GM23338 (cell line): Measurements from ENCODE around the gene SEMA4A. TPM values are rescaled to one million over a fixed set of nuclear protein-coding genes. Genes with fewer than 3 reads are reported as not detected.

Experiments
- ATAC-seq: fragments of 200-7000 bp; cut with Tn5 transposase; 3 replicates; pipeline ENCODE4 v1.9.1; 2020
- DNase-seq: peaks from one replicate; pipeline ENCODE4 v3.0.0-alpha.2; 2015; ENCODE audit warnings: low spot score
- H2AFZ ChIP-seq: fragments of 200-600 bp; sonication (generic); 2 replicates; pipeline ENCODE4 v1.8.0; 2016; ENCODE audit warnings: antibody characterized with exemption, mild to moderate bottlenecking, moderate library complexity
- H3F3A ChIP-seq: fragments of 200-600 bp; sonication (generic); replicated peaks from 2 replicates; pipeline ENCODE4 v1.8.0; 2017; ENCODE audit warnings: antibody characterized with exemption, mixed run types, low read depth
- H3K27ac ChIP-seq: fragments of 200-600 bp; sonication (generic); 2 replicates; pipeline ENCODE4 v1.6.1; 2016; ENCODE audit warnings: low read depth
- H3K27me3 ChIP-seq: fragments of 200-600 bp; sonication (generic); 2 replicates; pipeline ENCODE4 v1.8.0; 2016; ENCODE audit warnings: mild to moderate bottlenecking, mixed run types, moderate library complexity; ENCODE audit not compliant: insufficient read depth
- H3K36me3 ChIP-seq: fragments of 200-600 bp; sonication (generic); 2 replicates; pipeline ENCODE4 v1.8.0; 2016; ENCODE audit warnings: mild to moderate bottlenecking; ENCODE audit not compliant: insufficient read depth
- H3K4me1 ChIP-seq: fragments of 200-600 bp; sonication (generic); 2 replicates; pipeline ENCODE4 v1.8.0; 2016; ENCODE audit warnings: mild to moderate bottlenecking, moderate library complexity; ENCODE audit not compliant: insufficient read depth
- H3K4me2 ChIP-seq: fragments of 200-600 bp; sonication (generic); 2 replicates; pipeline ENCODE4 v1.7.1; 2017; ENCODE audit warnings: mixed run types
- H3K4me3 ChIP-seq: fragments of 200-600 bp; sonication (generic); 2 replicates; pipeline ENCODE4 v1.6.1; 2016; ENCODE audit warnings: mixed run types
- H3K79me2 ChIP-seq: fragments of 200-600 bp; sonication (generic); replicated peaks from 2 replicates; pipeline ENCODE4 v1.8.0; 2017; ENCODE audit warnings: mild to moderate bottlenecking; ENCODE audit not compliant: insufficient read depth
- H3K9me2 ChIP-seq: fragments of 200-600 bp; sonication (generic); 2 replicates; pipeline ENCODE4 v1.8.0; 2017; ENCODE audit not compliant: insufficient read depth
- H4K20me1 ChIP-seq: fragments of 200-600 bp; sonication (generic); replicated peaks from 2 replicates; pipeline ENCODE4 v1.8.0; 2017; ENCODE audit warnings: mild to moderate bottlenecking; ENCODE audit not compliant: insufficient read depth
- H3K27ac Mint-ChIP-seq: 2 replicates; pipeline ENCODE4 v1.8.0; 2020; ENCODE audit warnings: inconsistent platforms, mild to moderate bottlenecking, moderate library complexity, mixed read lengths
- H3K27me3 Mint-ChIP-seq: 3 replicates; pipeline ENCODE4 v1.8.0; 2022; ENCODE audit warnings: low read depth, mild to moderate bottlenecking, moderate library complexity, mixed read lengths, inconsistent platforms; ENCODE audit not compliant: insufficient read depth, poor library complexity
- H3K36me3 Mint-ChIP-seq: 3 replicates; pipeline ENCODE4 v1.8.0; 2021; ENCODE audit warnings: low read depth, mild to moderate bottlenecking, inconsistent platforms, moderate library complexity, mixed read lengths
- H3K4me1 Mint-ChIP-seq: 3 replicates; pipeline ENCODE4 v1.8.0; 2020; ENCODE audit warnings: mild to moderate bottlenecking, inconsistent platforms, mixed read lengths
- H3K4me3 Mint-ChIP-seq: 3 replicates; pipeline ENCODE4 v1.8.0; 2021; ENCODE audit warnings: moderate library complexity, mild to moderate bottlenecking, inconsistent platforms, mixed read lengths
- H3K9me3 Mint-ChIP-seq: 3 replicates; pipeline ENCODE4 v1.8.0; 2020; ENCODE audit warnings: moderate library complexity, mild to moderate bottlenecking, inconsistent platforms, mixed read lengths
- CREB1 ChIP-seq: fragments of 250-450 bp; sonication (Bioruptor Pico); IDR thresholded peaks from 2 replicates; pipeline ENCODE4 v1.5.0; 2020; ENCODE audit warnings: low read depth, mild to moderate bottlenecking, moderate library complexity
- ETS1 ChIP-seq: IDR thresholded peaks from 2 replicates; pipeline ENCODE4 v1.6.1; 2016; ENCODE audit warnings: antibody characterized with exemption
- EZH2phosphoT487 ChIP-seq: fragments of 200-600 bp; sonication (generic); IDR thresholded peaks from one replicate; pipeline ENCODE4 v1.8.1; 2018; ENCODE audit warnings: antibody characterized with exemption; ENCODE audit not compliant: unreplicated experiment
- NANOG ChIP-seq: IDR thresholded peaks from 2 replicates; pipeline ENCODE4 v1.6.1; 2016; ENCODE audit warnings: antibody characterized with exemption, borderline replicate concordance
- STAT1 ChIP-seq: IDR thresholded peaks from one replicate; pipeline ENCODE4 v1.6.1; 2016; ENCODE audit warnings: antibody characterized with exemption; ENCODE audit not compliant: unreplicated experiment
- ZNF331 ChIP-seq: fragments of 250-450 bp; sonication (Bioruptor Pico); IDR thresholded peaks from 2 replicates; pipeline ENCODE4 v1.5.0; 2020; ENCODE audit warnings: low read depth, mild to moderate bottlenecking, moderate library complexity
- ZNF462 ChIP-seq: fragments of 250-450 bp; sonication (Bioruptor Pico); IDR thresholded peaks from 2 replicates; pipeline ENCODE4 v1.5.0; 2020; ENCODE audit warnings: mild to moderate bottlenecking, moderate library complexity
- polyA plus RNA-seq: library from polyadenylated mRNA; unstranded; fragments of >200 nt; fragmentation: Nextera tagmentation; extraction: Ambion mirVana; gene quantifications from 2 replicates; pipeline ENCODE4 v1.2.1, GENCODE V29; 2016
- total RNA-seq: library from RNA; depleted of rRNA; stranded (reverse); fragments of >200 nt; shearing (Covaris generic); gene quantifications from 2 replicates; pipeline ENCODE4 v1.2.3, GENCODE V29; 2014

The SEMA4A gene
- total and polyA plus RNA-seq, 2 experiments from 2014 or later, result 5.5 to 20.2 TPM

DNA sequence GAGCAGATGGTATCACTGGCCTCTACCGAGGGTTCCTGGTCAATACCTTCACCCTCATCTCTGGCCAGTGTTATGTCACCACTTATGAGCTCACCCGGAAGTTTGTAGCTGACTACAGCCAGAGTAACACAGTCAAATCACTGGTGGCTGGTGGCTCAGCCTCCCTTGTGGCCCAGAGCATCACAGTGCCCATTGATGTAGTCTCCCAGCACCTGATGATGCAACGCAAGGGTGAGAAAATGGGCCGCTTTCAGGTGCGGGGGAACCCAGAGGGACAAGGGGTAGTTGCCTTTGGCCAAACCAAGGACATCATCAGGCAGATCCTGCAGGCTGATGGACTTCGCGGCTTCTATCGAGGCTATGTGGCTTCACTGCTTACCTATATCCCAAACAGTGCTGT lies 46.7 kb downstream of the SEMA4A start (continued):
- no peak for TF ChIP-seq ZNF462 (CRISPR knock-in tag)
- no peak for TF ChIP-seq EZH2phosphoT487
- no peak for TF ChIP-seq STAT1
- TF ChIP-seq ETS1, result no peak
- TF ChIP-seq ZNF331 (CRISPR knock-in tag), result no peak

DNA sequence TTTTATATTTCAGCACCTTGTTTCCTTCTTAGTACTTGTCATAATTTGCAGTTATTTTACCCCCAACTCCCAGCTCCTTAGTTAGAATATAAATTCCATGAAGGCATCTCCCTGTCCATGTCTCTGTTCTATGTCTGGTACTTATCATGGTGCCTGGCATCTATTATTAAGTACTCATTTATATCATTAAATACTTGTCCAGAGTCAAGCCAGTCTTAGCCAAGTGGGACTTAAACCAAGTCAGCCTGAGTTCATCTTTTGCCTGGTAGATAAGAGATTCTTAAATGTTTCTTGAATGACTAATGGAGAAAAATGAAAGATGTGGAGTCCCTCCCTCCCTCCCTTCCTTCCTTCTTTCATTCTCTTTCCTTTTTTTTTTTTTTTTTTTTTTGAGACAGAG lies 49.9 kb downstream of the SEMA4A start:
- H3K4me3 ChIP-seq, result no peak overlapping the region
- H2AFZ ChIP-seq, result no peak overlapping the region
- no peak overlapping the region for H3K4me3 Mint-ChIP-seq
- H3K79me2 ChIP-seq, result peaks cover 64% of the 10 kb centered on the region
- H3K27me3 Mint-ChIP-seq, result no peaks in the 10 kb centered on the region
- no peak overlapping the region for H3K27ac Mint-ChIP-seq
- H3K4me1 ChIP-seq, result peaks cover 6% of the 10 kb centered on the region; the same call in 1 of the 2 replicates
- H4K20me1 ChIP-seq, result no peaks in the 10 kb centered on the region; the same call in 1 of the 2 replicates
- H3F3A ChIP-seq, result no peaks in the 10 kb centered on the region
- H3K27me3 ChIP-seq, result no peaks in the 10 kb centered on the region
- no peak overlapping the region for H3K4me2 ChIP-seq
- H3K9me3 Mint-ChIP-seq, result no peaks in the 10 kb centered on the region
- H3K36me3 ChIP-seq, result 0 out of 2 replicates have a peak, but pooled peaks cover 3% of the 10 kb centered on the region
- H3K9me2 ChIP-seq, result no peaks in the 10 kb centered on the region
- H3K36me3 Mint-ChIP-seq, result peaks cover 25% of the 10 kb centered on the region
- H3K4me1 Mint-ChIP-seq, result peaks cover 5% of the 10 kb centered on the region; the same call in 1 of the 3 replicates
- H3K27ac ChIP-seq, result no peak overlapping the region
- DNase-seq (no peak), ATAC-seq (no peak)
- TF ChIP-seq NANOG, result no peak
- TF ChIP-seq ETS1, result no peak
- no peak for TF ChIP-seq ZNF462 (CRISPR knock-in tag)
- no peak for TF ChIP-seq STAT1
- TF ChIP-seq CREB1 (CRISPR knock-in tag), result no peak
- no peak for TF ChIP-seq EZH2phosphoT487
